Hindlimb muscle (tissue), 1 donor: ENCODE results near the gene MACROH2A2. TPM values are rescaled to one million over a fixed set of nuclear protein-coding genes. Genes with fewer than 3 reads are reported as not detected.
A peak's percentile ranks its signal among the peaks of the same experiment; 100 is the strongest.
"Not testable (repeated sequence)": the region's sequence is repeated elsewhere in the genome, so short reads cannot be mapped to it uniquely, and the experiment has no call there.

Experiments used
- DNase-seq: peaks from one replicate; pipeline ENCODE4 v3.0.0-alpha.2; 2013
- polyA plus RNA-seq: library from polyadenylated mRNA; unstranded; fragments of 120-200 nt; gene quantifications from one replicate; pipeline ENCODE4 v1.2.1, GENCODE V29; 2013; ENCODE audit not compliant: insufficient read length

The MACROH2A2 gene
- polyA plus RNA-seq, 1 donor = 20.5 TPM

DNA sequence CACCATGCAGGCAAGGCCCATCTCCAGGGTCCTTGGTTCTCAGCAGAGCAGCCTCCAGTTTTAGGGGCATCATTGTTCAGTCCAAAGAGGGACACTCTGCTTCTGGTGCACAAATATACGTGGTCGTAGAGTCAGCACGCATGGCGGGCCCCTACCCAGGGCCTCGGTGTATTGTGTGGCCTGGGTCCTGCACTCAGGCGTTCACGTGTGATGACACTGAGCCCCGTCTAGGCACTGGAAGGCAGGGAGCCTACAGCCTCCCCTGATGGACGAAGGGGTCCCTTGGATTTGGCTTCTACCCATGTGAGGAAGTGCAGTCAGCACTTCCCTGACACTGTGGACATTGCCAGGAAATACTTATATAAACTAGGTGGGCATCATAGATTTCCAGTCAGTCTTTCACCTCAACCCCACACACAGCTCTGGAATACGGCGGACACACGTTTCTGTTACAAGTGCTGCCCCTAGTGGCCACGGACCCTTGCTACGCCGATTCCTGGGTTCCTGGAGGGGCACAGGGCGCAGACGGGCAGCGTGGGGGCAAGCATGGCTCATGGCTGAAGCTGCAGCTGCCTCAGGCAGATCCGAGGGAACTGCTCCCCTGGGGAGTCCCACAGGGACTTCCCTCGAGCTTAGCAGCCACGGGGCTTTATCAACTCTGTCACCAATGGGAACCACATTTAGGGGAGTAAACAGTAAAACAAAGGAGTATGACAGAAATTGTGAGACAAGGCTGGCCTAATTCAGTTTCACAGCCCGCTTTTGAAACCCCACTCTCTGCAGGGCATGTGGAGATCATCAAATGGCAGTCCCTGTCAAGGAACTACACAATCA, 54.5 kb downstream of the MACROH2A2 start:
- no peak for DNase-seq

DNA sequence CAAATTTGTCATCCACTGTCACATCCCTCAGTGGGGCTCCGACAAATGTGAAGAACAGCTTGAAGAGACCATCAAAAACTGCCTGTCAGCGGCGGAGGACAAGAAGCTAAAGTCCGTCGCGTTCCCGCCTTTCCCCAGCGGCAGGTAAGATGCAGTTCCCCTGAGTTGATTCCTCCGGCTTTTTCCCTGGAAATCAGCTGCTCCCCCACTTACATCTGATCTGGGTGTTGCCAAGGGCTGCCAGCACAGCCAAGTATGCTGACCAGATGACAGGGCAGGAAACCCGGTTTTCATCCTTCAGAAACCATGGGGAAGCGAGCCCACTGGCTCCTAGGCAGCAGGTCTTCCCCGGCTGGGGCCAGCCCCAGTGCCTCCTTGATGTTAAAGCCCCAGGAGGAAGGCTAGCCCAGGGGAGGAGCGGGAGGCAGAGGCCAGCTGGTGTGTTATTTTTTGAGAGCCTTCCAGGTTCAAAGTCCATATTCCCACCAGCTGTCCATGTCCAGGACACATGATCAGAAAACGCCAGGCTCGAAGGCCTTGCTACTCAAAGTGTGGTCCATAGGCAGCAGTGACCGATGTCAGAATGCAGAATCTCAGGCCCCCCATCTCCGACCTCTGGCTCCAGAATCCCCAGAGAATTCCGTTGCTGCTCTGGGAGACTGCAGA, 56.6 kb downstream of the MACROH2A2 start:
- DNase-seq = no peak

DNA sequence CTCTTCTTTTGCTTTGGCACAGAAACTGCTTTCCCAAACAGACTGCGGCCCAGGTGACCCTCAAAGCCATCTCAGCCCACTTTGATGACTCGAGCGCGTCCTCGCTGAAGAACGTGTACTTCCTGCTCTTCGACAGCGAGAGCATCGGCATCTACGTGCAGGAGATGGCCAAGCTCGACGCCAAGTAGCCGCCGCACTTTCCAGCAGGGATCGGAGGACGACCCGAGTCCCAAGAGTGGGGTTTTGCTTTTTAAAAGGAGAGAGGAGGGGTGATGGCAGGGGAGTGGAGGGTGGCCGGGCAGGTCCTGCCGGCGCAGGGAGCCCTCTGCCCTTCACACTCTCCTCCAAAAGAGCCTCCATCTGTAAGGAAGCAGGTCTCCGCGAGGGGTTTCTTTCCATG, 58.9 kb downstream of the MACROH2A2 start:
- DNase-seq = no peak

DNA sequence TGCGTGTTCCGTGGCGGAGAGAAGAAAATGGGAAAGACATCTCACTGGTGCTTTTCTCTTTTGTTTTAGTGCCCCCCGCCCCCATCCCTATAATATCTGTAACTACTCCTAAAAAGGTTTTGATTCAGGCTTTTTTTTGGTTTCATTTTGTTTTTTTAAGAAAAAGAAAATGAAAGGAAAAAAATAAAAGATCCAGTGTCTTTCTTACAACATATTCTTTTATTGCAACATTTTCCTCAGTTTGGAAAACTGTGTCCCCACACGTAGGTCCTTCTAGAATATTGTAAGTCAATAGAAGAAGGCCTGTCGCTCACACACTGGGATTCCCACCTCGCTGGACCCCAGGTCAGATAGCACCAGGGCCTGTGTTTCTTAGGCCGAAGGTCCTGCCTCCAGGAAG, 59.4 kb downstream of the MACROH2A2 start:
- DNase-seq = no peak

DNA sequence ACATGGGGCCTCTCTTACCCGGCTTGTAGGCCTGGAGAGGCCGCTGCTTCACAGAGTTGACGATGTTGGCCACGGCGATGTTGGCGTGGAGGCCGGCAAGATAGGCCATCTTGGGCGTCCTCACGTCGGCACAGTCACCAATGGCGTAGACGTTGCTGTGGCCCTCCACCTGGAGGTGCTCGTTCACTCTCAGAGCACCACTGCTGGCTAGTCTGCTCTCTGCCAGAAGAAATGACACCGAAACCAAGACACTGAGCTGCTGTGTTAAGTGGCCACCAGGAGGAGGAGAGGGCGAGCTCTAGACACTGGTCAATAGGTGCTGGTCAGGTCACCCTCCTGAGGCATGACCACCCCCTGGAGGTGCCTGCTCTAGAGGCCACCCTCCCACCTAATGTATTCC, 62.3 kb downstream of the MACROH2A2 start:
- DNase-seq = no peak

DNA sequence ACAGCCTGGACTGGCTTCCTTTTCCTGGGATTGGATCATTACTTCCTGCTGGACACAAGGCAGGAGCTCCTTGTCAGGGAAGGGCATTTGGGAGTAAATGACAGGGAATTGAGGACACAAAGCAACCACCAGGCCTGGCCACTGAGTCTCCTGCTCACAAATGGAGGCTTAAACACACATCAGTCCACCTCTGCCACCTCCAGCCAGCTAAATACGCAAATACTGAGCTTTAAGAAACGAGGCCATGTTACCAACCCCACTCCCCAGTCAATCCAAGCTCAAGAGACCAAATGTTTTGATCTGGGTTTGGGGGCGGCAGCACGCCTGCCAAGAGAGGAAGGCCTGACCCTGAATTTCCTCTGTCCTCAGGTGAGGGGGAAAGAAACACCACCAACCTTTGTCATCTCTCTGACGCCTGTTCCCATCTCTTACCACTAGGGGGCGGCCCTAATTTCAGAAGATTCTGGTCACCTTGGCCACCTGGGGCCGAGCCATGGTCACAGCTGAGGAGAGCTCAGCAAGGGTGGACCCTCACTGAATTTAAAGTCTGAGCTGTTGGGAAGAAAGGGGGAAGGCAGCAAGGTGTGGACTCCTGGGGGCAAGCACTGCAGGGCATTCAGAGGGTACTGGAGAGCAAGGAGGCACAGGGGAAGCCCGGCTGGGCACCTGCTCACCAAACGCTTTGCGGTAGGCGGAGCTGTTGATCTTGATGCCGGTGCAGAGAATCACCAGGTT, 63.5 kb downstream of the MACROH2A2 start:
- DNase-seq = peak; percentile 15

DNA sequence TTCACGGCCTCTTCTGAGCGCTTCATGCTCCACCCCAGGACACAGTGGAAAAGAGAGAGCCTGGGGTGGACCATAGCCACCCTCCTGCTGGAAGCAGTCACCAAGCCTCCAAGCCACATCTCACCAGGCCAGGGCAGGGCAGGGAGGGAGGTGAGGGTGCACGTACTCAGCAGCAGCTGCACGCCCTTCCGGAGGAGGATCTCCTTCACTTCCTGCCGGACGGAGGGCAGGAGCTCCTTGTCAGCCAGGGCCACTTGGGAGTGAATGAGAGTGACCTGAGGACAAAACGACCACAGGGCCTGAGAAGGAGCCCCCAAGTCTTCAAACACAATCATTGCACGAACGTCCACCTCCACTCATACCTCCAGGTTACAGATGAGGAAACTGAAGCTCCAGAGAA, 65.0 kb downstream of the MACROH2A2 start:
- DNase-seq = no peak

DNA sequence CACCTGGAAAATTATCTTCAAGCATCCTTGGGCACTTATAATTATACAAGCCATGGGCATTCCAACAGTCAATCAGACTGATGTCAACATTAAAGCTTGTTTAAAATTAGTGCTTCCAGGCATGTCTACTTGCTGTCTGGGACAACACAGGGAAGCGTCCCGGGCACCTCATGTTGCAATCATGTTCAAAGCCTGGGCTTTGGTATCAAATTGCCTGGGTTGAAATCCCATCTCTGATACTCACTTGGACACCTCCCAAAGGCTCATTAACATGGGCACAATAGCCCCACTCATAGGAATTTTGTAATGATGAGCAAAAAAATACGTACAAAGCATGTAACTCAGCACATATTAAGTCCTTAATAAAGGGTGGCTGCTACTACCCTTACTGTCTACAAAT, 65.5 kb downstream of the MACROH2A2 start:
- no peak for DNase-seq

DNA sequence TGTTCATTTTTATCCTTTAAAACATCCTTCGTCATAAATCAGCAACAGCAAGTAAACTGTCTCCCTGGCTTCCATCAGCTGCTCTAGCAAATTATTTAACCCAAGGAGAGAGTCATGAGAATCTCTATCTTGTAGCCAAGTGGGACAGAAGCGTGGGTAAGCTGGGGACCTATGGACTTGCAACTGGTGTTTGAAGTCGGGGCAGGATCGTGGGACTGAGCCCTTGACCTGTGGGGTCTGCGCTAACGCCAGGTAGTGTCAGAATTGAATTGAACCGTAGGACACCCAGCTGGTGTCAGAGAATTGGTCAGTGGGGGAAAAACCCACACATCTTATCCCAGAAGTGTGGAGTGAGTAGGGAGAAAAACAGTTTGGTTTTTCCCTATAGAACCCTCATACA, 66.6 kb downstream of the MACROH2A2 start:
- no peak for DNase-seq

DNA sequence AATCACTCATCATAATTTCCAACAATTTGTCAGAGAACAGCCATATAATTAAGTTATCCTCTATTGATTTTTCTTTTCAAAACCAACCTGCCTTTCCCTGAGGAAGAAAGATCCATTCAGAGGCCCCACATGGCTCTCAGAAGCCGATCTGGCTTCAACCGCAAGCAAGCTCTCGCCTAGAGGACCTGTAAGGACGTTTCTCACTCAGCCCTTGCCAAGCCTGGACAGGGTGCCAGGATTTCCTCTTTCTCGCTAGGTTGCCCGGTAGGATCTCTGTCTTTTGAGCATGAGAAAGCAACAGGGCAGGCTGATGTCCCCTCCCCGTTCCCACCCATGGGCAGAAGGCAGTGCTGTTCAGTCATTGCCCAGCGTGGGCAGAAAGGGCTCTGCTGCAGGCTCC, 67.0 kb downstream of the MACROH2A2 start:
- DNase-seq = no peak

DNA sequence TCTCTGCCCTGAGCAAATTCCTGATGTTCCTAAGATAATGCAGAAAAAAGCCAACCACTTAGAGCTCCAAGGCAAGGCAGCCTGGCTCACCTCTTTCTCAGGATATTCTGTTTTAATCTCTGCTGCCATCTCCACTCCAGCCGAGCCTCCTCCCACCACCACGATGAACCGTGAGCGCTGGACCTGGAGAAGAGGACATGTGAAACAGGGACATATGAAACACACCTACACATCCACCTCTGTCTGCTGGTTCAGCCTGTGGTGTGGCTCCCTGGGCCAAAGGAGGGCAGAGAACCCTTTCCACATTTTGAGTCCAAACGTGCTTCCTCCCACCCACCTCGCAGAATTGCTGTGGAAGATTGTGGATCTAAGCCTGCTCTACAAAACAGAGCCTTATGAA, 67.8 kb downstream of the MACROH2A2 start:
- no peak for DNase-seq

DNA sequence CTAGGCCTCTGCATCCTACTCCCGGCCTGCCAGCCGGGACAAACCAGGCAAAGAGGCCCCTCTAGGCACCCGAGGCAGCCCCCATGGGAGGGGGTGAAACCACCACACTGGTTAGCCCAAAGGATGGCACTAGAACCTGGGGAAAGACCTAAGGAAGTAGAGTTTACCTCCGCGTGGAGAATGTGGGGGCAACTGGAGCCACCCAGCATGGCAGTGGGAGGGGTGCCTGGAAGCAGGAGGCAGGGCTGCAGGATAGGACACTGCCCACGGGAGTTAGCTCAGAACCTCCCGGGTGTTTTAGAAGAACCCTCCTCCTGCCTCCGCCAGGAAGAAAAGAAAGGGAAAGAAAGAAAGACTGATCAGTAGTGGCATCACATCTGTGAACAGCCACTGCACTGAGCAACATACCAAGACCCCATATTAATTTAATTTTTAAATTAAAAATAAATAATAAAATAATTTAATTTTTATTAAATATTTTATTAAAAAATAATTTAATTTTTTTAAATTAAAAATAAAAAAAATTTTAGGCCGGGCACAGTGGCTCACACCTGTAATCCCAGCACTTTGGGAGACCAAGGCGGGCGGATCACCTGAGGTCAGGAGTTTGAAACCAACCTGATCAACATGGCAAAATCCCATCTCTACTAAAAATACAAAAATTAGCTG, 68.8 kb downstream of the MACROH2A2 start:
- DNase-seq = no peak

DNA sequence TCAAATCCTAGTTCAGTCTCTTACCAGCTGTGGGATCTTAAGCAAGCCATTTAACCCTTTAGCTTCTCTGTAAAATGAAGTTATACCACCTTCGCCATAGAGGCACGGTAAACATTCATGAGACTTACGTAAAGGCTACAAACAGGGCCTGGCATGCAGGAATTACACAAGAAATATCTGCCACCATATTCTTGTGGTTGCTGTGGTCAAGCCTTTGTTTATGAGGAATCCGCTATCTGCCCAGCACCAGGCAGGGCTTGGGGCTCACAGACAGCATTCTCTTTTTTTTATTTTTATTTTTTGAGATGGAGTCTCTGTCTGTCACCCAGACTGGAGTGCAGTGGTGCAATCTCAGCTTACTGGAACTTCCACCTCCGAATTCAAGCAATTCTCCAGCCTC, 70.1 kb downstream of the MACROH2A2 start:
- DNase-seq = no peak

DNA sequence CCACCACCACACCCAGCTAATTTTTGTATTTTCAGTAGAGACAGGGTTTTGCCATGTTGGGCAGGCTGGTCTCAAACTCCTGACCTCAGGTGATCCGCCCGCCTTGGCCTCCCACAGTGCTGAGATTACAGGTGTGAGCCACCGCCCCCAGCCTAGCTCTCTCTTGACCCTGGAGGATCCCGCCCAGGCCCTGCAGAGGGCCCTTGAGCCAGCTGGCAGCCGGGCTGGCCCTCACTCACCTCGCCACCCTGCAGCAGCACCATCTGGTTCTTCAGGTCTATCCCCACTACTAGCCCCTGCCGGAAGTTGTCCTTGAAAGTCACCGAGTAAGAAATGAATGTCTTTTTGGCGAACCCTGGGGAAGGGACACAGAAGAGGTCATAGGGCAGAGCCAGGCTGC, 70.5 kb downstream of the MACROH2A2 start:
- DNase-seq = not testable (repeated sequence)

DNA sequence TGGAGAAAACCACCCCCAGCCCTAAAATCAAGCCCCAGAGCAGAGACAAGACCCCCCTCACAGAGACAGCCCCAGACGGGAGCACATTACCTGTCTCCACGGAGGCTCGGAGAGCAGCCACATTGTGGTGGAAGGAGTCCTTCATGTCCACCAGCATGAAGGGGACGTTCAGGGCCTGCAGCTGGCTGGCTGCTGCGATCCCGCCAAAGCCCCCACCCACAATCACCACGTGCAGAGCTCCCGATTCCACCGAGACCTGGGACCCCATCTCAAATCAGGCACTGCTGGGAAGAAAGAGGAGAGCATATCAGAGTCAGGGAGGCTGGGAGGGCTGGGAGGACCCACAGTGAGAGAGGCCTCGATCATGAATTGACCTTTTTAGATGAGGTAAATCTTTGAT, 71.2 kb downstream of the MACROH2A2 start:
- no peak for DNase-seq

DNA sequence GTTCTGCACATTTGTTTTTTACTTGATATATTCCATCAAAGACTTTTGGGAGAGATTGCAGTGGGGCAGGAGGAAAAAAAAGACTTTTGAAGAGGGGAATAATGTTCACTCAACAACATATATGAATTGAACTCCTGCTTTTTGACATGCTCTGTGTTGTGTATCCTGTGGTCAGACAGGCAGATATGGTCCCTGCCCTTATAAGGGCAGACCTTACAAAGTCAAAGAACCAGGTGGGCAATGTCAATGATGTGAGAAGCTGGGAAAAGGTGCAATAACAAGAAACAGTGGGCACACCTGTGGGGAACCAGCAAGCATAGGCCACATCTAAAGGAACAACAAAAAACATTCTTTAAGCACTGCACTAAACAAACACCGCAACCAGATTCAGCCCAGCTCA, 71.8 kb downstream of the MACROH2A2 start:
- DNase-seq = no peak

DNA sequence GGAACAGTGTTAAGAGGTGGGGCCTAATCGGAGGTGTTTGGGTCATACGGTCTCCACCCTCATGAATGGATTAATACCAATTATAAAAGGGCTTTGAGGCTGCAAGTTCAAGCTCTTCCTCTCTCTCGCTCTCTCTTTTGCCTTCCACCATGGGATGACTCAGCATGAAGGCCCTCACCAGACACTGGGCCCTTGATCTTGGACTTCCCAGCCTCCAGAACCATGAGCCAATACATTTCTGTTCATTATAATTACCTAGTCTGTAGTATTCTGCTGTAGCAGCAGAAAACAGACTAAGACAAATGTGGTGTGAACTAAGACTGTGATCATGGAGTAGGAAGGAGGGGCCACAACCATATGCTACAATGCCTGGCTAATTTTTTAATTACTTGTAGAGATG, 72.3 kb downstream of the MACROH2A2 start:
- DNase-seq = no peak

DNA sequence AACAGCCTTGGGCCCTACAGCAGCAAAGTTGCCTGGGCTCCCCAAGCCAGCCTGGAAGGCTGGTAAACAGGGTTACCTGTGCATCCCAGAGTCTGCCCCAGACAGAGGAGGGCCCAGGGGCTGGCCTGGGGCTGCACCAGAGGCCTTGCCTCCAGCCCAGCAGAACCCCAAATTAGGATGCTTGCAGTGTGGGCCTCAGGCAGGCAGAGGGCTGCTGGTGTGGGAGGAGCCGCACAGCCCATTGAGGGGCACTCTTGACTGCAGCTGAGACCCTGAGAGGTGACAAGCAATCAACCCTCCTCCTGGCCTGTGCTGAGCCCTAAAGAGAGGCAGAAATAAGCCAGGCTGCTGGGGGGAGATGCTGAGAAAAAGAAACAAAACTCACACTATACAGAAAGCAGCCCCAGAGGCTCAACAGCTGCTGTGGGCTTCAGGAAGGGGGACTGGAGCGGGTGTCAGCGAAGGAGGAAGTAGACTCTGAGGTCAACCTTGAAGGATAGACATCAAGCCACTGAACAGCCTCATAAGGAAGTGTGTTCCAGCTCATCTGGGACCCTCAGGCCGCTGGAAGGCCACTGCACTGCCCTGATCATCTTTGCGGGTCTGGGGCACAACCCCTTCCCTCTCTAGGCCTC, 73.4 kb downstream of the MACROH2A2 start:
- no peak for DNase-seq

DNA sequence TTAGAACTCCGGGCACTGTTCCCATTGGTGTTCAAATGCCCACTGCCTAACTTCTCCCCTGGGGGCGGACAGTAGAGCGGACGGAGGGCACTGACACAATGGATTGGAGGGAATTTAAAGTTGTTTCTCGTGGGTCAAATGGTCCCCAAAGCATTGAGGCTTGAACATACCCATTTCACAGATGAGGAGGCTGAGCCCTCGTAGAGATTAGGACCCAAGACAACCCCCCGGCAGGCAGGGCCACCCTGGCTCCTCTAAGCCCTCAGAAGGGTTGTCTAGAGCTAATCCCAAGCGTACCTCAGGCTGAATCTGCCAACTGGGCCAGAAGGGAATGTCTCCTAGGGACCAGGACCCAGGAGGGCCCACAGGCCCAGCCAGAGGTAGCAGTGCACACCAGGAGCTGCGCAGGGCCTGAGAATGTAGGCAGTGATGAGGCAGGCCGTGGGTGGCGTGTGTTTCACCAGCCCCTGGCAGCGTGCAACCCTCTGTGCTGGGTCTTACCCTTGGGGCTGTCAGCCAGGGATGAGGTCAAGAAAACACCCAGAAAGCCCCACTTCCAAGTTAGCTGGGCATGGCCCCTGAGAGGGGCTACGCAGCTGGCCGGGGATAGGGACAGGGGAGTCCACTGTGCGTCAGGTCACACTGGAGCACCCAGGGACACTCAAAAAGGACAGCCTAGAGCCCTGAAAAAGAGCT, 74.2 kb downstream of the MACROH2A2 start:
- no peak for DNase-seq

DNA sequence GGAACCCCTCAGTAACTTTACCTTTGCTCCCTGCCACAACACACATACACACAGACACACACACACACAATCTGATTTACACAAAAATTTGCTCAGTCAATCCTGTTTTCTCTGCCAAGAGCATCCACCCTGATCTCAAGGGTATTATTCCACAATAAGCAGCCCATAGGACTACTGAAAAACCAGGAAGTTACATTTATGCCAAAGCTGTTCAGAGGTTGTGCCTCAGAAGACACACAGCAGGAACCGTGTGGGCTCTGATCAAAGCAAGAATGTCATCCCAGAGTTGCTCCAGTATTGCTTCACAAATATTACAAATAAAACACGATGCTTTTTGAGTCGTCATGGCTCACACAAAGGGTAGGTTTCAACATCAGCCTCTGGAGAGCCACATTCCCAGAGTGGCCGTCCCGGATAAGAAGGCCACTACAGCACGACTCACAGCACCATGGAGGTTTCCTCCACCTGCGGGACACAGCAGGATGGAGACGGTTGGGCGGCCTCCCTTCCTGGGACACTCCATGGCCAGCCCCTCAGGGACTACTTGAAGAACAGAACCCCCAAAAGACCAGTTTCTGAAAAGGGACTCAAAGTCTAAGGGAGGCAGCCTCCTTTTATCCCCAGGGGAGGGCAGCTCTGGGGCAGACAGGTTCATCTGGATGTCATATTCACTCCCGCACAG, 78.4 kb downstream of the MACROH2A2 start:
- no peak for DNase-seq

DNA sequence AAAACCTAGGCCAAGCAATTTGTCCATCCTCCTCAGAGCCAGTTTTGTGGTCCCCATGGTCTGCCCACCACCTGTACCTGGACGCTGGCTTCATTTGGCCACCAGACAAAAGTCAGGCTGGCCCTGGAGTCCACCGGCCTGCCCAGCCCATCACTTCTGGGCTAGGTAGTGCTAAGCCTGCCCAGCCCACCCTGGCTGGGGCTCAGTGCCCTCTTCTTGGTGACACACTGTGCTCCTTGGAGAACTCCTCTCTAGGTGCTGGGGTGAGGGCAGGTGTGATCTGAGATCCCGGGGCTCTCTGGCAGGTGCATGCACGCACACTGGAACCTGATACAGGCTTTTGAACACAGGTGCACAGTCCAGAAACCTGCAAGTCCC, 78.9 kb downstream of the MACROH2A2 start:
- no peak for DNase-seq
